NB4 (cell line): ENCODE measurements around the gene CENATAC.
"Not testable (repeated sequence)": the region's sequence is repeated elsewhere in the genome, so short reads cannot be mapped to it uniquely, and the experiment has no call there.

Experiments
- DNase-seq: peaks from one replicate; pipeline ENCODE4 v3.0.0; 2010; ENCODE audit warnings: low read depth
- H3K4me3 ChIP-seq: one replicate; pipeline ENCODE4 v1.5.1; 2011; ENCODE audit warnings: mild to moderate bottlenecking, low read depth, low read length, moderate library complexity
- MYC ChIP-seq: IDR thresholded peaks from 2 replicates; pipeline ENCODE4 v1.6.1; 2011; ENCODE audit warnings: low read depth, low read length
- POLR2A ChIP-seq: IDR thresholded peaks from 2 replicates; pipeline ENCODE4 v1.6.1; 2011; ENCODE audit warnings: mild to moderate bottlenecking; ENCODE audit not compliant: insufficient read length; ENCODE audit errors: extremely low read depth
- TF ChIP-seq, protein P1 (sequence below): IDR thresholded peaks from one replicate; pipeline ENCODE4 v1.5.1; 2012; ENCODE audit warnings: low read depth, low read length
- TF ChIP-seq, protein P2 (sequence below): IDR thresholded peaks from 2 replicates; pipeline ENCODE4 v1.6.1; 2011; ENCODE audit warnings: low read depth, low read length

CENATAC gene

DNA sequence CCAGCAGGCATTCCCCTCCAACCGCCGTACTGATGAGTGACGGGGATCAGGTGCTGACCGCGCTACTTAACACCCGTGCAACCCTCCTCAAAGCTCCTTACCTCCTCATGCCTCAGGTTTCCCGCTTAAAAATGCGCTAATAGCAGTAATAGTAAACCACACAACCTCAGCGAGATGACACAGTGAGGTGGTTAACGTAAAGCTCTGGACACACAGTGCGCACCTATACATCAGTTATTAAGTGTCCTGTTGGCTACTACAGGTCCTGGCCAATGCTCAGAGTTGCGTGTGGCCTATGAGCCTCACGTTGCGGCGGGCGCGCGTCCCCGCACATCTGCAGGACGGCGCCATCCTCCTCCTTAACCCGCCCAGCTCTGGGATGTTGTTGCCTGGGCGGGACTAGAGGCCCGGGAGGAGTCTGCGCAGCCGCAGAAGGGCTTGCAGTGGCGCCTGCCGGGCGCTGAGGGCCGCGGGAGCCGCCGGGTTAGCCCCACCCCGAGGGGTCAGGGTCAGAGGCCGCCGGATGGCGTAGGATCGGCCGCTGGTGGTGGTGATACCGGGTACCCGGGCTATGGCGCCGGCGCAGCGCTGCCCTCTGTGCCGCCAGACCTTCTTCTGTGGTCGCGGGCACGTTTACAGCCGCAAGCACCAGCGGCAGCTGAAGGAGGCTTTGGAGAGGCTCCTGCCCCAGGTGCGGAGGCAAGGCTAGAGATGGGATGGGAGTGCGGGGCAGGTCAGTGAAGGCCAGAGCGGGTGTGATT lies at the start of gene CENATAC:
Gene CENATAC (plus strand): TSS at position 512 of the 761 bp plus-strand sequence. CDS start 60 bp downstream, at position 572.
- DNase-seq: peak; percentile 95

GRCh38 chr11:118953265-118953664 lies 44.7 kb upstream of the CENATAC start:
- TF ChIP-seq POLR2A (no peak), MYC (no peak)
- TF ChIP-seq, protein P1, sequence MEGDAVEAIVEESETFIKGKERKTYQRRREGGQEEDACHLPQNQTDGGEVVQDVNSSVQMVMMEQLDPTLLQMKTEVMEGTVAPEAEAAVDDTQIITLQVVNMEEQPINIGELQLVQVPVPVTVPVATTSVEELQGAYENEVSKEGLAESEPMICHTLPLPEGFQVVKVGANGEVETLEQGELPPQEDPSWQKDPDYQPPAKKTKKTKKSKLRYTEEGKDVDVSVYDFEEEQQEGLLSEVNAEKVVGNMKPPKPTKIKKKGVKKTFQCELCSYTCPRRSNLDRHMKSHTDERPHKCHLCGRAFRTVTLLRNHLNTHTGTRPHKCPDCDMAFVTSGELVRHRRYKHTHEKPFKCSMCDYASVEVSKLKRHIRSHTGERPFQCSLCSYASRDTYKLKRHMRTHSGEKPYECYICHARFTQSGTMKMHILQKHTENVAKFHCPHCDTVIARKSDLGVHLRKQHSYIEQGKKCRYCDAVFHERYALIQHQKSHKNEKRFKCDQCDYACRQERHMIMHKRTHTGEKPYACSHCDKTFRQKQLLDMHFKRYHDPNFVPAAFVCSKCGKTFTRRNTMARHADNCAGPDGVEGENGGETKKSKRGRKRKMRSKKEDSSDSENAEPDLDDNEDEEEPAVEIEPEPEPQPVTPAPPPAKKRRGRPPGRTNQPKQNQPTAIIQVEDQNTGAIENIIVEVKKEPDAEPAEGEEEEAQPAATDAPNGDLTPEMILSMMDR: no peak
- TF ChIP-seq, protein P2, sequence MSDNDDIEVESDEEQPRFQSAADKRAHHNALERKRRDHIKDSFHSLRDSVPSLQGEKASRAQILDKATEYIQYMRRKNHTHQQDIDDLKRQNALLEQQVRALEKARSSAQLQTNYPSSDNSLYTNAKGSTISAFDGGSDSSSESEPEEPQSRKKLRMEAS: no peak
- DNase-seq: peak; percentile 34
- no peak overlapping the region for H3K4me3 ChIP-seq

More for the DNA sequence above, at the start of gene CENATAC:
- H3K4me3 ChIP-seq: peak within 1 kb of the TSS; percentile 100
- TF ChIP-seq MYC (peak; percentile 88), POLR2A (peak; percentile 99)
- TF ChIP-seq, protein P2: peak; percentile 68
- TF ChIP-seq, protein P1: peak; percentile 3

GRCh38 chr11:118953976-118954375 lies 44.0 kb upstream of the CENATAC start:
- not testable (repeated sequence) for H3K4me3 ChIP-seq, DNase-seq

DNA sequence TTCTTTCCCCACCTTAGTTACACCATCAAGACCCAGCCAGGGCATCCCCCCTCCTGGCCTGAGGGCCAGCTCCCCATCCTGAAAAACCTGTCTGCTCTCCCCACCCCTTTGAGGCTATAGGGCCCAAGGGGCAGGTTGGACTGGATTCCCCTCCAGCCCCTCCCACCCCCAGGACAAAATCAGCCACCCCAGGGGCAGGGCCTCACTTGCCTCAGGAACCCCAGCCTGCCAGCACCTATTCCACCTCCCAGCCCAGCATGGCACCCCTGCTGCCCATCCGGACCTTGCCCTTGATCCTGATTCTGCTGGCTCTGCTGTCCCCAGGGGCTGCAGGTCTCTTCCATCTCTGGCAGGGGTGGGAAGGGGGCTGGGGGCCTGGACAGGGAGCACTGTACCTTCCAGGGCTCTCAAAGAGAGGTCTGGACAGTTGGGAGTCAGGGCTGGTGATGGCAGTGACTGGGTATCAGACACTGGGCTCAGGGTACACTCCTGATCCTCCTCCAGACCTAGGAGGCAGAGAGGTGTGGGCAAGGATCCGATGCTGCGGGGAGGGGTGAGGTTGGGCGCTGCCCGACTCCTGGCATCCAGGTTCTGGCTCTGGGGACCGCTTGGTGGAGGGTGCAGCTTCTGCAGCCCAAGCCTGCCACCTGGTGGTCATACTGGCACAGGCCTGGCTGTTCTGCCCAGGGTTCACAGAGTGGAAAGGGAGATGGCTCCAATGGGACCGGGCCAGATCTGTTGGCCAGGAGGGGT lies 41.7 kb upstream of the CENATAC start, which contains the start of gene UPK2:
Gene UPK2 (plus strand): TSS at position 205 of the 753 bp plus-strand sequence. CDS start 53 bp downstream, at position 258.
- no peak within 1 kb of the TSS for H3K4me3 ChIP-seq
- TF ChIP-seq POLR2A (no peak), MYC (peak; percentile 54)
- TF ChIP-seq, protein P2: 0 out of 2 replicates have a peak, but pooled peaks have one; percentile 3
- TF ChIP-seq, protein P1: peak; percentile 97
- peak; percentile 84 for DNase-seq

DNA sequence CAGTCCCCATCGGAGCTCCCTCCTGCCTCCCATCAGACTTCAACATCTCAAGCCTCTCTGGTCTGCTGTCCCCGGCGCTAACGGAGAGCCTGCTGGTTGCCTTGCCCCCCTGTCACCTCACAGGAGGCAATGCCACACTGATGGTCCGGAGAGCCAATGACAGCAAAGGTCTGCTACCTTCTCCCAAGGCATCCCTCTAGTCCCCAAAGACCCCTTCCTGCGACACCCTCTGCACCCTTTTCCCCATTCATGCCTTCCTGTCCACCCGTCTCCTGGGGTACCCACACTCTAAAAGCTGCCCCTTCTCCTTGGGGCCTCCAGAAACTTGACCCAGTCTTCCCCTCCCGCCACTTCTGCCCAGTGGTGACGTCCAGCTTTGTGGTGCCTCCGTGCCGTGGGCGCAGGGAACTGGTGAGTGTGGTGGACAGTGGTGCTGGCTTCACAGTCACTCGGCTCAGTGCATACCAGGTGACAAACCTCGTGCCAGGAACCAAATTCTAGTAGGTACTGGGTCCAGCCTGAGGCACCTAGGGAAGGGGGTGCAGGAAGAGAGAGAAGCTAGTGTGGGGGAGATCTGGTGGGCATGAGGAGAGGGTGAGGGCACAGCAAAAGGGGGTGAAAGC lies 41.0 kb upstream of the CENATAC start:
- H3K4me3 ChIP-seq: no peak overlapping the region
- DNase-seq: no peak
- TF ChIP-seq, protein P2: no peak
- TF ChIP-seq POLR2A: no peak
- TF ChIP-seq, protein P1: no peak
- TF ChIP-seq MYC: no peak

DNA sequence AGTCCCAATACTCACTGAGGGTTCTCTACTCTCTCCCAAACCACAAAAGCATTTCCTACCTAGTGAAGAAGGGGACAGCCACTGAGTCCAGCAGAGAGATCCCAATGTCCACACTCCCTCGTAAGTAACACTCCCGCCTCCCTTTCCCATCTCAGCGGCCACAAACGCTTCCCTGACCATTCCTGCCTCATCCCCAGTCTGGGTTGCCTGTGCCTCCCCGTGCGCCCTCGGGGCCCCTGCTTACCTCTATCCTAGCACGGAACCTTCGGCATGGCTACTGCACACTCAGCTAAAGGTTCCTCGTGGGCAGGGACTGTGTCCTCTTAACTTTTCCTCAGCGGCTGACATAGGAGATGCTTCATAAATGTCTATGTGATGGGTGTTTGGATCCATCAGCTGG lies 40.4 kb upstream of the CENATAC start:
- no peak for DNase-seq
- TF ChIP-seq, protein P2: no peak
- no peak overlapping the region for H3K4me3 ChIP-seq
